Uterus (tissue), 4 donors: ENCODE results near the gene PGGHG. TPM values are rescaled to one million over a fixed set of nuclear protein-coding genes. Genes with fewer than 3 reads are reported as not detected.

Source experiments
- DNase-seq, 2 donors: peaks; one replicate each; pipeline ENCODE4 v3.0.0-alpha.2; 2019 to 2020
- H3K27ac ChIP-seq, 2 donors: fragments of 200-600 bp; sonication (generic); 1 replicate in 1 of 2; 2 replicates in 1 of 2; pipeline ENCODE4 v1.5.1; 2016 to 2018
- H3K27me3 ChIP-seq, 2 donors: fragments of 200-600 bp; sonication (generic); one replicate each; pipeline ENCODE4 v1.5.1; 2018 to 2019; ENCODE audit warnings: control low read depth in 1 of 2
- H3K36me3 ChIP-seq, 2 donors: fragments of 200-600 bp; sonication (generic); one replicate each; pipeline ENCODE4 v1.5.1; 2019; ENCODE audit warnings: control low read depth in 1 of 2
- H3K4me1 ChIP-seq, 2 donors: fragments of 200-600 bp; sonication (generic); one replicate each; pipeline ENCODE4 v1.5.1; 2018 to 2019; ENCODE audit warnings: control low read depth in 1 of 2
- H3K4me3 ChIP-seq, 2 donors: fragments of 200-600 bp; sonication (generic); 1 replicate in 1 of 2; 2 replicates in 1 of 2; pipeline ENCODE4 v1.5.1; 2018 to 2019; ENCODE audit warnings: mild to moderate bottlenecking in 1 of 2
- H3K9me3 ChIP-seq, 2 donors: fragments of 200-600 bp; sonication (generic); one replicate each; pipeline ENCODE4 v1.5.1; 2019; ENCODE audit warnings: control low read depth in 1 of 2
- POLR2A ChIP-seq, 2 donors: fragments of 450-650 bp; IDR thresholded peaks; one replicate each; pipeline ENCODE4 v1.6.1; 2016; ENCODE audit warnings: antibody characterized with exemption in 2 of 2, mild to moderate bottlenecking in 1 of 2, moderate library complexity in 1 of 2
- intact Hi-C: fragments of 100-400 bp; cut with DNase I; formaldehyde crosslinking; loops from one replicate; pipeline ENCODE4 v1.15.1; 2023; ENCODE audit warnings: low total_unique reads
- total RNA-seq, 4 donors: library from RNA; depleted of rRNA in 3 of 4; stranded (reverse); fragments of >200 nt in 3 of 4; gene quantifications; one replicate each; pipeline versions ENCODE4 v1.1.0 to v1.2.4, GENCODE V29; 2014 to 2023
- TF ChIP-seq, protein P1 (sequence below), 4 experiments: fragments of 200-600 bp in 2 of 4; fragments of 450-650 bp in 2 of 4; sonication (generic) in 2 of 4; IDR thresholded peaks; one replicate each; pipeline ENCODE4 v1.5.1; 2016 to 2019; ENCODE audit warnings: antibody characterized with exemption in 4 of 4, mild to moderate bottlenecking in 2 of 4, moderate library complexity in 1 of 4
- donor health status: DM: yes; HTN: yes; CAD: no.

PGGHG gene
- total RNA-seq, 4 donors from 2014 or later: 7.9 to 29.1 (median 14.2) TPM

- intact Hi-C loops: no loop called here
- Histone ChIP-seq H3K9me3 (no peaks in the 10 kb centered on the region), H3K4me3 (no peak overlapping the region), H3K27me3 (peaks cover 0 to 5% of the 10 kb centered on the region in 2 donors), H3K4me1 (no peaks in the 10 kb centered on the region), H3K27ac (no peak overlapping the region), H3K36me3 (no peaks in the 10 kb centered on the region)
- TF ChIP-seq, protein P1, sequence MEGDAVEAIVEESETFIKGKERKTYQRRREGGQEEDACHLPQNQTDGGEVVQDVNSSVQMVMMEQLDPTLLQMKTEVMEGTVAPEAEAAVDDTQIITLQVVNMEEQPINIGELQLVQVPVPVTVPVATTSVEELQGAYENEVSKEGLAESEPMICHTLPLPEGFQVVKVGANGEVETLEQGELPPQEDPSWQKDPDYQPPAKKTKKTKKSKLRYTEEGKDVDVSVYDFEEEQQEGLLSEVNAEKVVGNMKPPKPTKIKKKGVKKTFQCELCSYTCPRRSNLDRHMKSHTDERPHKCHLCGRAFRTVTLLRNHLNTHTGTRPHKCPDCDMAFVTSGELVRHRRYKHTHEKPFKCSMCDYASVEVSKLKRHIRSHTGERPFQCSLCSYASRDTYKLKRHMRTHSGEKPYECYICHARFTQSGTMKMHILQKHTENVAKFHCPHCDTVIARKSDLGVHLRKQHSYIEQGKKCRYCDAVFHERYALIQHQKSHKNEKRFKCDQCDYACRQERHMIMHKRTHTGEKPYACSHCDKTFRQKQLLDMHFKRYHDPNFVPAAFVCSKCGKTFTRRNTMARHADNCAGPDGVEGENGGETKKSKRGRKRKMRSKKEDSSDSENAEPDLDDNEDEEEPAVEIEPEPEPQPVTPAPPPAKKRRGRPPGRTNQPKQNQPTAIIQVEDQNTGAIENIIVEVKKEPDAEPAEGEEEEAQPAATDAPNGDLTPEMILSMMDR (IDR thresholded peaks at IDR 0.05): no peak
- TF ChIP-seq POLR2A (IDR thresholded peaks at IDR 0.05): no peak
- DNase-seq: peak in 1 of 2 donors; percentile 13
Measured at GRCh38 chr11:297051-297585, 8.2 kb downstream of the PGGHG start.

DNA sequence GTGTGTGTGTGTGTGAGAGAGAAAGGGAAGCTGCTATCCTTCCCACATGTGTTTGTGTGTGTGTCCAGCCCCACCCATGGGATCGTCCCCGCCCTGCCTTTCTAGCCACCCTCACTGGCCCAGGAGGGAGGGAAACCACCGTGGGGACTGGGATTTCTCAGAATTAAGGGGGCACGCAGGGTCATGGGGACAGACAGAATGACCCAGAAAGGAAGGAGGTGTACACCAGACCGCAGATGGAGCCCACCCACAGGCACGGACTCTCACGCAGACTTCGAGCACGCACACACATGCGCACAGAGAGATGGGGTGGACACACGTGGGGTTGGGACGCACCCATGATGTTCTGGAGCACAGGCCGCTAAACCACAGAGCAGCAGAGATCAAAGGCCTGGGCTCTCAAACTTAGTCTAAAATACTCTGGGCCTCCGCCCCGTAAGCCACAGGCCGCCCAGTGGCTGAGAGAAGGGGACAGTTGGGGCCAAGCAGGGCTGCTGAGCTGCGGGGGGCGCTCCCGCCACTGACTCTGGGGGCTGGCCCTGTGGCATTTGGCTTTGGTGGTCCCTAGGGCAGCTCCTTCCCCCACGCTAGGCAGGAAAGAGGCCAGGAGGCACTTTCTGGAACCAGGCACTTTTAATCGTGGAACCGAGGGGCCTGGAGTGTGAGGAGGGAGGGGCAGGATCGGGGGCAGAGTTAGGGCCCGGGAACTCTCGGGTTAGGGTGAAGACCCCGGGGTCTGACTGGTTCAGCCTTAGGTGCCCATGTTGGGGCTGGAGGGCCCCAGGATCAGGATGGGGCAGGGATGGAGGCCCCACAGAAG is 8.9 kb downstream of the PGGHG start:
- Histone ChIP-seq H3K9me3 (no peaks in the 10 kb centered on the region), H3K36me3 (no peaks in the 10 kb centered on the region), H3K27me3 (peaks cover 0 to 5% of the 10 kb centered on the region in 2 donors), H3K27ac (no peak overlapping the region), H3K4me3 (no peak overlapping the region), H3K4me1 (no peaks in the 10 kb centered on the region)
- intact Hi-C loops: no loop called here
- peak in 1 of 2 donors; percentile 16 for DNase-seq
- no peak for TF ChIP-seq POLR2A (IDR thresholded peaks at IDR 0.05)
- TF ChIP-seq, protein P1 (IDR thresholded peaks at IDR 0.05): no peak

GRCh38 chr11:298406-299065 is 9.6 kb downstream of the PGGHG start:
- DNase-seq: peak in 1 of 2 donors; percentile 13
- Histone ChIP-seq H3K36me3 (no peaks in the 10 kb centered on the region), H3K4me1 (no peaks in the 10 kb centered on the region), H3K9me3 (no peaks in the 10 kb centered on the region), H3K27me3 (peaks cover 0 to 5% of the 10 kb centered on the region in 2 donors), H3K4me3 (no peak overlapping the region), H3K27ac (no peak overlapping the region)
- TF ChIP-seq POLR2A (IDR thresholded peaks at IDR 0.05): no peak
- TF ChIP-seq, protein P1 (IDR thresholded peaks at IDR 0.05): no peak
- intact Hi-C loops: no loop called here

- TF ChIP-seq, protein P1 (IDR thresholded peaks at IDR 0.05): no peak
- TF ChIP-seq POLR2A (IDR thresholded peaks at IDR 0.05): no peak
- no peak for DNase-seq
- Histone ChIP-seq H3K9me3 (no peaks in the 10 kb centered on the region), H3K4me3 (no peak within 1 kb of the TSS), H3K27ac (no peak within 1 kb of the TSS), H3K27me3 (peaks cover 0 to 5% of the 10 kb centered on the region in 2 donors), H3K36me3 (no peaks in the 10 kb centered on the region), H3K4me1 (no peaks in the 10 kb centered on the region)
- intact Hi-C loops: no loop called here
Measured at GRCh38 chr11:299081-299891, 10.4 kb downstream of the PGGHG start, which contains the start of gene IFITM5. Gene IFITM5, minus strand, starts transcription at chr11:299526. Its CDS starts 36 bp downstream, at chr11:299490.
